ENCODE measurements around the gene CUEDC2.
A peak's percentile ranks its signal among the peaks of the same experiment; 100 is the strongest.
"Not testable (repeated sequence)": the region's sequence is repeated elsewhere in the genome, so short reads cannot be mapped to it uniquely, and the experiment has no call there.

Gene CUEDC2

DNA sequence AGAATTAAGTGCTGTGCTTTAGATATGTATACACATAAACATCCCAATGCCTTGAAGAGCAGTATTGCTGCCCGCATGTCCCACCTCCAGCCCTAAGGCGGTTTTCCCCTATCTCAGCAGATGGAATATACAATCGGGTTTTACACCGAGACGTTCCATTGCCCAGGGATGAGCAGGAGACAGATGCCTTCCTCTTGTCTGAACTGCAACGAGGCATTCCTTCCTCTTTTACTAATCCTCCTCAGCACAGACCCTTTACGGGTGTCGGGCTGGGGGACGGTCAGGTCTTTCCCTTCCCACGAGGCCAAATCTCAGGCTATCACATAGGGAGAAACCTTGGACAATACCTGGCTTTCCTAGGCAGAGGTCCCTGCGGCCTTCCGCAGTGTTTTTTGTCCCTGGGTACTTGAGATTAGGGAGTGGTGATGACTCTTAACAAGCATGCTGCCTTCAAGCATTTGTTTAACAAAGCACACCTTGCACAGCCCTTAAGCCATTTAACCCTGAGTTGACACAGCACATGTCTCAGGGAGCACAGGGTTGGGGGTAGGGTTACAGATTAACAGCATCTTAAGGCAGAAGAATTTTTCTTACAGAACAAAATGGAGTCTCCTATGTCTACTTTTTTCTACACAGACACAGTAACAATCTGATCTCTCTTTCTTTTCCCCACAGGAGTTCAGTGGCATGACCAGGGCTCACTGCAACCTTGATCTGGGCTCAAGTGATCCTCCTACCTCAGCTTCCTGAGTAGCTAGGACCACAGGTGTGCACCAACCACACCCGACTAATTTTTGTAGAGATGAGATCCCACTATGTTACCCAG, 22.5 kb upstream of the CUEDC2 start:
- not testable (repeated sequence) for DNase-seq

DNA sequence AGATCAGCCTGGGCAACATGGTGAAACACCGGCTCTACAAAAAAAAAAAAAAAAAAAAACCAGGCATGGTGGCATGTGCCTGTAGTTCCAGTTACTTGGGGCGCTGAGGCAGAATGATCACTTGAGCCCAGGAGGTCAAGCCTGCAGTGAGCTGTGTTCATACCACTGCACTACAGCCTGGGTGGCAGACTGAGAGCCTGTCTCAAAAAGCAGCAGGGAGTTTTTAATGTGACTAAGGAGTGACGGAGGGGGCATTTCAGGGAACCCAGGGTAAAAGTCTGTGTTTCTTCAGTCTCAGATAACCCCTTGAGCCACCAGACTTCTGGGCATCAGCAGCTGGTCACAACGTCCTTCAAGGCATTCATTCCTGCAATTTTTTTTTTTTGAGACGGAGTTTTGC, 21.1 kb upstream of the CUEDC2 start:
- DNase-seq: peak; percentile 32

DNA sequence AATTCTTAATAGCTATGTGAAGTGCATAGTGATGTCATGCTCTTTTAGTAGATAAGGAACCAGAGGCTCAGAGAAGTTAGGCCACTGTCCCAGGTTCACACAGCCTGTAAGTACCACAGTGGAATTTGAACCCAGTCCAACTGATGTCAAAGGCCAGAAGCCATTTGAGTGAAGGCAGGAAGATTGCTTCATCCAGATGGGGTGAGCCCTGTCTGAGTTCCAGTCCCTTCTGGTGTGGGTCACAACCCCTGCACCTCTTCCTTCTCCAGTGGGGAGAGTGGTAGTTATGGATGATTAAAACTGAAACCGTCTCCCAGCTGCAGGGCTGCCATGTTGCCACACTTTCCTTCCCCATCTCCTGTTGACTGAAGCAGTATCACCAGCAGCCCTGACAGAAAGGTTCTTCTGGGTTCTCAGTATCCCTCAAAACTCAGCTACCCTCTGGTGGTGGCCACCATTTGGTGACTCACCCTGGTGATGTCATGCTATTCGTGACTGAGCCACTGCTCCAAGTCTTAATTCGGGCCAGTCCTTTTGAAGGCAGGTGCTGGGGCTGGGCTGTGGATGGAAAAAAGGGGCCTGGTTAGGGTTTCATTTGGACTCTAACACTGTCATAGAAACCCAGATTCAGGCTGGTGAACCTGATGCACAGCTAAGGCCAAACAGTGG, 20.4 kb upstream of the CUEDC2 start:
- peak; percentile 97 for DNase-seq

DNA sequence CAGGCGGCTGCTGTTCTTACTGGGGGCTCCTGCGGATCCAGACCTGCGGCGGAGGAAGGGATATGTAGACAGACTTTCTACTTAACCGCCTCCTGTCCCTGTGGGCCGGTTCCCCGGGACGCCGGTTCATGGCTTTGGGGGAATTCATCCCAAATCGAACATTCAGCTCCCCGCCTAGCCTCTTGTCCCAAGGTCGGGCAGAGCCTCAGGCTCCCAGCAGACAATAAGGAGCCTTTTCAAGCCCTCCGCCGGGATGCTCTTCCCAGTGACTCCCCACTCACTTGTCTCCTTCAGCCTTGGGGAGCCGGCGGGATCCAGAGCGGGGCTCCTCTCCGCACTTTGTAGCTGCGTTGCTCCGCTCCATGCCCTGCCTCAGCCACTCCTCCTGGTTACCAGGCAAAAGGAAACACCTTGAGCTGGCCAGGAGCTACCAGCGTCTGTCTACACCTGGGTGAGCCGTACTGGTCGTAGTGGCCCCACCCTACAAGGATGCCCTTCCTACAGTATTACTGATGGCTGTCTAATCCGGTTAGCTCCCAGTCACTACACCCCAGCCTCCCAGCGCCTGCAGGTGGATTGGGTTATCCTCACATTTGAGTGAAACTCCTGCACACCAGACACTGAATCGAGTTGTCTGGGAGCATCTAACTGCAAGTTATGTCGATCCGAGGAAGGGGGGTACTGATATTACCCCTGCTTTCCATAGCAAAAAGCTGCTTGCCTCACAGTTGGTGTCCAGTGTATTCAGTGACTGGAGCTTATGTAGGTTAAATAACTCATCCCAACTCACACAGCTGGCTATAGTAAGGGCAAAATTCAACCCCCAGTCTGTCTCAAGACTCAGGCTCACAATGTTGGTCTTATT, 19.0 kb upstream of the CUEDC2 start, which contains the start of gene C10orf95:
Gene C10orf95 (minus strand): TSS at position 439 of the 865 bp plus-strand sequence. CDS start 450 bp downstream, outside the sequence.
- no peak for DNase-seq

DNA sequence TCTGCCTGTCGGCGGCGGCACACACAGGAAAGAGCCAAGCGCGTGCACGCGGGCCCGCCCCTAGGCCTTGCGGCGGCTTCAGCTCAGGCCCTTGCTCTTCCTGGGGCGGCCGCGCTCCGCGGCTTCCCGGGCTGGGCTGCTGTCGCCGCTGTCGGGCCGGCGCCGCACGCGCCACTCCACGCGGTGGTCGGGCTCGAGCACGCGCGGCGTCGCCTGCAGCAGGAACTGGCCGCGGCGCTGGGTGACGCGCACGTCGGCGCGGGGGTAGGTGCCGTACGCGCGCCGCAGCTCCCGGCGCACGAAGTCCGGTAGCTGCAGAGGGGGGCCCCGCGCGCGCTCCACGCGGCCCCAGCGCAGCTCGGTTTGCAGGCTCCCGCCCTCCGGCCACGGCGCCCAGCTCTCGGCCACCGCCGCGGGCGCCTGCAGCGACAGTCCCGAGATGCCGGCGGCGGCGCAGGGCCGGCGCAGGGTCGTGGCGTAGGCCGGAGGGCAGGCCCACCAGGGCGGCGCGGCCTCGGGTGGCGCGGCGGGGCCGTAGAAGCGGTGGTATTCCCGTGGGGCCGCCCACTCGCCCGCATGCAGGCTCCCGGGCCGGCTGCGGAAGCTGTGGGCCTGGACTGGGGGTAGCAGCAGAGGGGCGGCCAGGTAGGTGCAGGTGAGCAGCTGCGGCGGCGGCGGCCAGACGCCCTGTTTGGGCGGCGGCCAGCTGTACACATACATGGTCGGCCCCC, 18.2 kb upstream of the CUEDC2 start:
- DNase-seq: peak; percentile 78

DNA sequence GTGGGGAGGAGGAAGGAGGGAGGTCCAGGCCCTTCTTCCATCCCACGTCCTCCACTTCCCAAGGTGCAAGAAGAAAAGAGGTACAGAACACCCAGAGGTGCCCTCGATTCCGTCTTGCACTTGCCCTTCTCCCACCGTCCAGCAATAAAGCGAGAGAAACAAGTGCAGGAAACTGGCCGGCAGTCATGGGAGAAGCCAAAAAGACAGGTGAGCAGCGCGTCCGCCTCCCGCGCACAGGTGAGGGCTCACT, 17.7 kb upstream of the CUEDC2 start:
- DNase-seq: no peak

DNA sequence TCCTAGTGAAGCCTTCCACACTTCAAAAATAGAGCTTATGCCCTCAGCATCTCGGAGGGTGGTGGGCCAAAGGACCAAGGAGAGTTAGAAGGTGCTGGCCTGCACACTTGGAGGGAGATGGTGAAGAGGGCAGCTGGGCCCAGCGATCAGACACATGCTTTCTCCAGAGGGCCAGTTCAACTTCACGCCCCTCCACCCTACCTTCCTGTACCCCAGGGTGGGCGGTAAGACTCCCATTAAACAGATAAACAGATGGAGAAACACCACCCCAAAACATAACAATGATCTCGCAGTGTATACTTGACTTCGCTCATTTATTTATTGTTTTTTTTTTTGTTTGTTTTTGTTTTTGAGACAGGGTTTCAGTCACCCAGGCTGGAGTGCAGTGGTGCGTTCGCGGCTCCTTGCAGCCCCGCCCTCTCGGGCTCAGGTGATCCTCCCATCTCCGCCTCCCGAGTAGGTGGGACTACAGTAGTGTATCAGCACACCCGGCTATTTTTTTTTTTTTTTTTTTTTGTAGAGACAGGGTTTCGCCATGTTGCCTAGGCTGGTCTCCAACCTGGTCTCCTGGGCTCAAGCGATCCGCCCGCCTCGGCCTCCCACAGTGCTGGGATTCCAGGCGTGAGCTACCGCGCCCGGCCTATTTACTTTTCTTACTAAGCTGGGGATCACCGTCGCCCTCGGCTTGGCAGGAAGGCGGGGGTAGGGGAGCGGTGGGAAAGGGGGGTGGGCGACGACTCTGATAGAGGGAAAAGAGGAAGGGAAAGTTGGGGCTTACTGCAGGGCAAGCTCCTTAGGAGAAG, 17.1 kb upstream of the CUEDC2 start:
- DNase-seq: peak; percentile 51

DNA sequence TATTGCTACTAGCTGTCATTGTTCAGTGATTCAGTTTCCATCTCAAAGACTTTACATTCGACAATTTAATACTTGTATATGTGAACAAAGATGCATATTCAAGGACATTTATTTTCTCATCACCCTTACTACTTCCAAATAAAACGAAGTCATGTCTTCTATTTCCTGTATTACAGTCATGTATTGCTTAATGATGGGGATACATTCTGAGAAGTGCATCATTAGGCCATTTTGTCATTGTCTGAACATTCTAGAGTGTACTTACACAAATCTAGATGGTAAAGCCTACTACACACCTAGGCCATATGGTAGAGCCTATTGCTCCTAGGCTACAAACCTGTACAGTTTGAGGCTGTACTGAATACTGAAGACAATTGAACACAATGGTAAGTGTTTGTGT, 12.5 kb upstream of the CUEDC2 start:
- peak; percentile 79 for DNase-seq

DNA sequence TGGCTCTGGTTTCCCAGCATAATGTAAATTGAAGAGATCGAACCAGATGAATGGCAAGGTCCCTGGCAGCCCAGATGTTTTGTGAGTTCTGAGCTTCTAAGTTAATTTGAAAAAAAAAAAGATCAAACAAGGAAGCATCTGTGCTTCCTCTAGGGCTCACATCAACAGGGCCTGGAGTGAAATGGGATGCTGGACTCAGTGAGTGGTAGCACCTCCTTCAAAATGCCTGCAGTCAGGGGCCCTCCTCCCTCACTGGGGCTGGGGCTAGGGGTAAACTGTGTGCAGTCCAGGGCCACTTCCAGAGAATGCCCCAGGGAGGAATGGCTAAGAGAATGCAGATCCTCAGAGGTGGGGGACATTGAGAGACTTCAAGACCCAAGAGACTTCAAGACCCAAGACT, 6.0 kb upstream of the CUEDC2 start:
- no peak for DNase-seq

DNA sequence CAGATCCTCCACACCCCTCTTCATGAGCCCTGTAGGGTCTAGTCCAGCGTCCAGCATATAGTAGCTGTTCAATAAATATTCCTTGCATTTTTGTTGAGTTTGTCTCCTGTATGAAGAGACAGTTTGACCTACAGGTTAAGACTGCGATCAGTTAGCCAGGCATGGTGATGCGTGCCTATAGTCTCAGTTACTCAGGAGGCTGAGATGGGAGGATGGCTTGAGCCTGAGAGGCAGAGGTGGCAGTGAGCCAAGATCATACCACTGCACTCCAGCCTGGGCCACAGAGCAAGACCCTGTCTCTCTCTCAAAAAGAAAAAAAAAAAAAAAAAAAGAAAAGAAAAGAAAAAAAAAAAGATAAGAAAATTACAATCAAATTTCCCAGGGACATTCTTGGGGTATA, 5.1 kb upstream of the CUEDC2 start:
- DNase-seq: no peak

DNA sequence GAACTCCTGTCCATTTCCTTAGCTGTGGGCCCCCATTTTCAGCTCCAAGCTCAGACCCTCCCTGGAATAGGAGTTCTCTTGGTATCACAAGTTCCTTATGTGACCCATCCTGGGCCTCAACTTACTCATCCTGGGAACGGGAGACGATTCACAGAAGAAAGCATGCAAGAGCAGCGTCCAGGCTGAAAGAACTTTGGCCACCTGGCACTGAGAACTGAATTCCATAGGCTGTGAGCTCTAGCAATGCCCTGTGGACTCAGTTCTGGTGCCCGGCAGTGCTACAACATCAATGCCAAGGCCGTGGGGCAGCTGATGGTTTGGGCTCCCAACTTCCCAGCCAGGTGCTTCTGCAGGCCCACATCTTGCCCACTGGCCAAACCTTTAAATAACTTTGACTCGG, 3.9 kb upstream of the CUEDC2 start:
- no peak for DNase-seq

DNA sequence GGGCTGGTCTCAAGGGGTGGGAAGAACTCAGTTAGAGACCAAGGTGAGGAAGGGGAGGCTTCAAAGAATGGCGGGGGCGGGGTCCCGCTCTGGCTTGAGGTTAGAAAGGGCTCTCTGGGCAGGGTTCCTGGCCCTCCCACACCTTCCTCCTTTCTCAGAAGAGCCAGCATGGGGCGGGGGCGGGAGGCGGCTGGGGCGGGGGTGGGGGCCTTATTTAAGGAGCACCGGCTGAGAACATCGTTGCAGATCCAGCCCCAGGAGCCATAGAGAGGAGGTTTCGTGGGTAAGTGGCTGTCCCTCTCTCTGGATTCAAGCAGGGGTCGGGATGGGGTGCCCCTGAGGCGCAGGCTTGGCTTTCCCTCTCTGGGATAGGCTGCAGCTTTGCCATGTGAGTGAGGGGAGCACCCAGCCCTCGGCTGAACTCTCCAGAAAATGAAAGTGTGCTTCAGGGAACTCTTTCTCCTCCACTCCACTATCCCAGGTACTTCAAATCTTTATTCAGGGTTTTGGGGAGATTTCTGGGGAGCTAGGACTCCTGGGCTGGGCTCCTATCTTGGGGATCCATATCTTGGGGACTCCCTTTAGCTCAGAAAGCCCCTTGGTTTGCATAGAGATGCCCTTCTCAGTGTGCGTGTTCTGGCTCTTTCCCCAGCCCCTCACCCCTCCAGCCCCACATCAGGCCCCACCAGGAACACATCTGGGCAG, 3.3 kb upstream of the CUEDC2 start:
- peak; percentile 43 for DNase-seq

DNA sequence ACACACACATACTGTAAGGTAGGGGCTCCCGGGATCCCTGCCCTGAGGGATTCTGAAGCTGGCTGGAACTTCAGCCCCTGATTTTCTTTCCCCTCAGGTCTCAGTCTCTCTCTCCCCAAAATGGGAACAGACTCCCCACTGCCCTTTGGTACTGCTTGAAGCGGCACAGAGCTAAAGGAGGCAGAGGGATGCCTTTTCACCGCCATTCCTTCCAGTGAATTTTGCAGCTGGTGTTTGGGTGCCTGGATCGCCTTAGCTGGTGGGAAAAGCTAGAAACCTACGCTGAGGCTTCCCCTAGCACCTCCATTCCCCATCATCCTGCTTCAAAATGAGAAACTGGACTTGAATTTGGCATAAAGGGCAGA, 2.7 kb upstream of the CUEDC2 start:
- no peak for DNase-seq

DNA sequence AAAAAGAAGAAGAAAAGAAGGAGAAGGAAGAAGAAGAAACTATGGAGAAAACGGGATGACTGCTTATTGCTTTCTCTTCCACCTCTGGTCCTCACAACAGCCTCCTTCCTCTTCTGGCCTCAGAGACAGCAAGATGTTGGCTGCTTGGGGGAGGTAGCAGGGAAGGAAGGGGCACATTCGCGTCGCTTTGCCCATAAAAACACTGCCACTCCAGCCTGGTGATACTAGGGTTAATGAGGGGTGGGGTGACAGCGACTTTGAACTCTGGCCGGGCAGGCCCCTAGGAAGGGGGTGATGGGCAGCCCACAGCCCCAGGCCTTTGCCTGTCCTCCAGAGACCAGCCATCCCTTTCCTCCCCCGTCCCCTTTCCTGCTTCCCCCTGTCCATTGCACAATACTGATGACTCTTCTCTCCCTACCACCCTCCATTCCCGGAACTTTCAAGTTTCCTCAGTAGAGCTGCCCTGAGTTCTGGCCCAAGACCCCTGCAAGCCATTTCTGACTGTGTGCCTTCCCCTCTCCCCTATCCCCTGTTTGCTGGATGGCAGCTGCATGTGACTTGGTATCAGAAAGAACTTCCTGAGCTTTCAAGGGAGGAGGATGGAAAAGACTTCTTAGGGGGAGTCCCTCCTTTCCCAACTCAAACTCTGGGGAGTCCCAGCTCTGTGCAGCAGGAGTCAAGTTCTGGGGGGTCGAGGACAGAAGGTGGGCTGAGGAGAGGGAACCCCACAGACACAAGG, 2.2 kb upstream of the CUEDC2 start:
- peak; percentile 66 for DNase-seq

DNA sequence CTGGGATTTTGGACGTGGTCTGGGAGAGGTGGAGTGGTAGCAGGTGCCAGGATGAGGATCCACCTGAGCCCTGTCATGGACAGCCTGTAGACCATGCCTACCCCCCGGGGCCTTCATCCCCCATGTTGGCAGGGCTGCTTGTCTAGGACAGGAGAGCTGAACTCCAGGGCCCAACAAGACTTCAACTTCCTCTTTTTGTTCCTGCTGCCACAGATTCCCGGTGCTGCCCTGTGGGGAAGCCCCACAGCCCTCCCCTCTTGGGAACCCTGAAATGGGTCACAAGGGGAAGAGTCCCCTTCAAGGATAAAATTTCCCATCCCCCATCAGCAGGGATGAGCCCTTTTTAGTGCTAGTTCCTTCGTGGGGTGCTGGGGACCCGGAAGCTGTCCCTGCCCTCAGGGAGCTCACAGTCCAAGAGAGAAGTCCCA, 1.3 kb upstream of the CUEDC2 start:
- peak; percentile 67 for DNase-seq

DNA sequence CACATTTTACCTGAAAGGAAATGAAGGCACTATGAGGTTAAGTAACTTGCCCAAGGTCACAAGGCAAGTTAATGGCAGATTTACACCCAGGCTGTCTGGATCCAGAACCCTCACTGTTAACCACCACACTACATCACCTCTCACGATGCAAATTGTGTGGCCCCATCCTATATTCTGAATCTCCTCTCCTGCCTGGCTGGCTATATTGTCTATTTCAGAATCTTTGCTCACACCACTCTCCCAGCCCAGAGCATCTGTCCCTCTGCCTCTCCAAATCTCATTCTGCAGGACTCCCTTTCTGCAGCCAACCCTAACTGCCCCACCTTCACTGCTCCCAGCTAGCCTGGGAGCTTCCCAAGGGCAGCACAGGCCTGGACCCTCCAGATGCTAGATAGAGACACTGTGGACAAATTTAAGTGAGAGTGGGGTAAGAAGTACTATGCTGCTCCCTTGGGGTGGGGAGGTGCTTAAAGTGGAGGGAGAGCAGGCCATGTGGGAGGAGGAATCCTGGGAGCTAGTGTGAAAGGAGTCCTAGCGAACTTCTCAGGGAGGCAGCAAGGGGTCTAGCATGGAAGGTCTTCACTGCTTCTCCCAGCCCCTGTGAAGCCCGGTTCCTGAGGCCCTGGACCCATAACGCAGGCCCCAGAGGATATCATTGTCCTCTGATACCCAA, 786 bp downstream of the CUEDC2 start:
- DNase-seq: no peak

DNA sequence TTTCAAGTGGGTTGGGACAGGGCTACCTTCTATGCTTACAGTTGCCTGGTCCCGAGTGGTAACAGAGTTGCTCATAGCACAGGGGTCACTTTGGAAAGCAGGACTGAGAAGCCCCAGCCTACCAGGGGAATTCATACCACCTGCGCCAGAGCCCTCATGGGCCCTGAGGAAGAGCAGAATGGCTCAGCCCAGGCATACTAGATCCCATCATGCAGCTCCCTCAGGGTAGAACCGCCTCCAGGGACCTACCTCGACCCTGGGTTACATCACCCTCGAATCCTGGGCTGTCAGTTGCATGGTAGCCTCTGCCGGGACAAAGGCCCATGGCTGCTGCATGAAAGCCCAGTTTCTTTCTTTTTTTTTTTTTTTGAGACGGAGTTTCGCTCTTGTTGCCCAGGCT, 2.9 kb downstream of the CUEDC2 start:
- DNase-seq: no peak

DNA sequence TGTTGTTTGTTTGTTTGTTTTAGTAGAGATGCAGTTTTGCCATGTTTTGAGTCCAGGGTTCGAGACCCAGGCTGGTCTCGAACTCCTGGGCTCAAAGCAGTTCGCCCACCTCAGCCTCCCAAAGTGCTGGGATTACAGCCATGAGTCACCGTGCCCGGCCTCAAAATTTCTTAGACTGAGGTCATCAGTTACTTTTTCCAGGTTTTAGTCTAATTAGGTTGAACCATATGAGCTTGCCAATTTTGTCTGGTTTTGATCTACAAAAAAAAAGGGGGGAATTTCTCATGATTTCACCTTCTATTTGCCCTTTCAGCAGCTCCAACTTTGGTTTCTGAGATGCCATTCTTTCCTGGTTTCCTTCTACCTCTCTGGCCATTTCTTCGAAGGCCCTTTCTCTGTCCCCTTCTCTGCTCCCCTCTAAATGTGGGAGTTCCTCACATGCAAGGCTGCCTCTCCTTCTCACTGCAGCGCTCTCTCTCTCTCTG, 5.5 kb downstream of the CUEDC2 start:
- no peak for DNase-seq

DNA sequence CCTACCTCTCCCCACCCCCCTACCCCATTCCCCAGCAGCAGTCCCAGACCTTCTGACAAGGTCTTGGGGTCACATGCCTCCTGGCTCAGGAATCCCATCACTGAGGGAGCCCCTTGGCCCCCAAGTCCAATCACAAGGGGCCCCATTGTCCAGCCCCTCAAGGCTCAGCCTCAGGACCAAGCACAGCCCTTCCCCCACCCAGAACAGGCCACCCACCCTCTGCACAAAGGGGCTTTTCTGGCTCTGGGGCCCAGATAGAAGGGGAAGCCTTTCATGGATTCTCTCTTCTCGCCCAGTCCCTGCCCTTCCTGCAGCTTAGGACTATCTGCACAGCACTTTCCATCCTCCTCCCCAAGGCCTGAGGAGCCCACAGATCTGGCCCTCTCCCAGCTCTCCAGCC, 6.9 kb downstream of the CUEDC2 start:
- no peak for DNase-seq

DNA sequence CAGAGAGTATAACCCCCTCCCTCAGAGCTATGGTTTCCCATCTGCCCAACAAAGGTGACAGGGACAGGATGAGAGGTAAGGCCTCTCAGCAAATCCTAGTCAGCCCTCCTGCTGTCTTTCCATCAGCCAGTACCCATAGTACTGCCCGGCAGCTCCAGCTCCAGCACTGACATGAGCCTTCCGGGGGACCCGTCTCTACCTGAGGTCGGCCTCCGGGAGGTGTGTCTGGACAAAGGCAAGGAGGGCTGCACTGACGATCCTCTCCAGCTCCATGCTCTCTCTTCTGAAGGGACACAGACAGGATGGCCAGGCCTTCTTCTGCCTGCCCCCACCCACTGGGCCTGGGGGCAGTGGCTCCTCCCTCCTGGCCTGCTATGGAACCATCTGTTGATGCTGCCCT, 7.5 kb downstream of the CUEDC2 start:
- DNase-seq: no peak

All from inflammatory macrophage treated with lipopolysaccharide for 4 hours (primary cell).